ENCODE results near the gene SLC25A6.
A peak's percentile ranks its signal among the peaks of the same experiment; 100 is the strongest.
"Not testable (repeated sequence)": the region's sequence is repeated elsewhere in the genome, so short reads cannot be mapped to it uniquely, and the experiment has no call there.

SLC25A6 gene

DNA sequence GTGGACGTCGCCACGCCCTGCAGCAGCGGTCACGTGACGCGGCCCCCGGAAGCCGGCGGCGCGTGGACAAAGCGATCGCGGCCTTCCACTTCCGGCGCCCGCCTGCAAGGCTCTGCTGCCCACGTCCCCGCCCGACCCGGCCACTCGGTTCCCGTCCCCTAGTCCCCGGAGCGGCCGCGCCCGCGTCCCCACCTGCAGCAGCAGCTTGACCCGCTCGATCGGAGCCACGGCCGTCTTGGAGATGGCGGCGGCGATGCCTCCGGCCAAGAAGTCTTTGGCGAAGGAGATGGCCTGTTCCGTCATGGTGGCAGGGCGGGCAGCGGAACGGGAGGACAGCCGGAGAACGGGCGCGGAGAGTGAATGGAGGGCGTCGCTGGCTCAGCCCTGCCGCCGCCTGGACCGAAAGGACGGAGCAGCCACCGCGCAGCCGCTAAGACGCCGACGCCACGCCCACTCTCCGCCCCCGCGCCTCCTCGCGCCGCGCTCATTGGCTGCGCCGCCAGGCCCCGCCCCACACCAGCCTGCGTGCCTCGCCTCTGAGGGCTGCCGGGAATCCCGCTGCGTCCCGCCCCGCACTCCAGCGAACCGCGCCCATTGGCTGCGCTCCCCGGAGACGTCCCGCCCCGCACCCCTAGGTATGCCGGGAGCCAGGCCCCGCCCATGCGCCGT lies at the start of gene SLC25A6:
TSS of gene SLC25A6 (minus strand) at position 407 of the 669 bp plus-strand sequence. CDS start at position 303, 104 bp downstream.
- peak; percentile 99 for DNase-seq

- no peak for DNase-seq
Measured at GRCh38 chrX:1440506-1440905, 48.6 kb upstream of the SLC25A6 start.

GRCh38 chrX:1435241-1435895 lies 43.5 kb upstream of the SLC25A6 start:
- DNase-seq: no peak

DNA sequence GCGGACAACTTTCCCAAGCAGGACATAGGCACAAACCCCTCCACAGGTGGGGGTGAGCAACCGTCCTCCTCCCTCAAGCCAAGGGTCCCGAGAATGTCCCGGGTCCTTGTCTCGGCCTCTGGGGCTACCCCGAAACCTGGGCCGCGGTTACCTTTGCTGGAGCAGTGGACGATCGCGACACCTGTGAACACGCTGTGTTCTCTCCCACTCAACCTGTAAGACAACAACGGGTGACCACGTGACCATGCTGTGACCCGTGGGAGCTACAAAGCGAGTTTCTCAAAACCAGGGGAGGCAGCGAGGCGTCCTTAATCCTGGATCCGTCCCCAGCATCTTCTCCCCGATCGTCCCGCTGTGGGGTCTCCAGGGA lies 42.9 kb upstream of the SLC25A6 start:
- DNase-seq: no peak

DNA sequence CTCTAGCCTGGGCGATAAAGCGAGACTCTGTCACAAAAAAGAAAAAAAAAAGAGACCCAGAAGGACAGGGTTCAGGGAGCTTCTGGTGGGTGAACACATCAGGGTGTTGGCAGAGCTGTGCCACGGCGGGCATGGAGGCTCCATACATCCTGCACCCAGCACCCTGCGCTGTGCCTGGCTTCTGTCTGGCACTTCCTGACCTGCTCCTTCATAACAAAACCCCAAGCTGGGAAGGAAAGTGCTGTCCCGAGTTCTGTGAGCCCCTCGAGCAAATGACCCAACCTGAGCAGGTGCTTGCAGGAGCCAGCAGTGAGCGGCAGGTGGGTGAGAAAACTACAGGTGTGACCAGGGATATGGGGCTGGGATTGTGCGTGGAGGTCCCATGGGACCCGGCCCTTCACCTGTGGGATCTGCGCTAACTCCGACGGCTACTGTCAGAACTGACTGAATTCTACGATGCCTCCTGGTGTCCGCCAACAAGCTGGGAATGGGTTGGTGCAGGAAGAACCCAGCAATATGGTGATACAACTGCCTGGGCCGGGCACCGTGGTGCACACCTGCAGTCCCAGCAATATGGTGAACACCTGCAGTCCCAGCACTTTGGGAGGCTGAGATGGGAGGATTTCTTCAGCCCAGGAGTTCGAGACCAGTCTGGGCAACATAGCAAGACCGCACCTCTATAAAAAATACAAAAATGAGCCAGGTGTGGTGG lies 41.9 kb upstream of the SLC25A6 start:
- no peak for DNase-seq

- DNase-seq: no peak
Measured at GRCh38 chrX:1430451-1430850, 38.5 kb upstream of the SLC25A6 start.

DNA sequence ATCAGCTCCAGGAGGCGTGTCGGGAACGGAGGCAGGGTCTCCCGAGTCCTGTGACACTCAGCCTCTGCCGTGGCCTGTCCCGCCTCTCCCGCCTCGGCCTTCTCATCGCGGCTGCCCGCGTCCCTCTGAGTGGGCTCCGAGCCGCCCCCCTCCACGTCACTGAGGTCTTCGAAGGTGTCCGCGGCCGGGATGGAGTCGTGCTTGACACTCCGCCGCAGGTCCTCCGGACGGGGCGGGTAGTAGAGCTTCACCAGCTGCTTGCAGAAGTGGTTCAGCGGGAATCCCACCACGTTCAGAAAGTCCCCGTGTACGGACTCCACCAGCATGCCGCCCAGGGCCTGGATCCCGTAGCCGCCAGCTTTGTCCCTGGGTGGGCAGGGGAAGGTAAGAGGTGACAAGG lies 35.8 kb upstream of the SLC25A6 start:
- DNase-seq: no peak

GRCh38 chrX:1426321-1426720 lies 34.4 kb upstream of the SLC25A6 start:
- not testable (repeated sequence) for DNase-seq

DNA sequence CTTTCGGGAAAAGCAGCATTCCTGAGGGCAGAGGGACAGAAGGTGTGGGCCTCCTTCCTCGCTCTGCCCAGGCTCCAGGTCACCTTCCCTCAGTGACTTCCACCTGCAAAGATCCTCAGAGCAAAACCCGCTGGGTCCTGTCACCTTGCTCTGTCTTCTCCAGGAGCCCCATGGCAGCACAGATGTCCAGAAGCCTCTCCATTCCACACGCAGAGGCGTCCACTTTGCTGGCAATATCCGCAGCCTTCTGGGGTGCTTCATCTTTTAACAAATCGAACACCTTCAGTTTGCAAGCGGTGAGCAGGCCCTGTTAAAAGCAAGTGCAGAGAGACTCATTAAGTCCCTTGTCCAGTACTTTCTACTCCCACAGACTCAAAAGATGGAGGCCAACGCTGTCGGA lies 33.5 kb upstream of the SLC25A6 start:
- DNase-seq: no peak

DNA sequence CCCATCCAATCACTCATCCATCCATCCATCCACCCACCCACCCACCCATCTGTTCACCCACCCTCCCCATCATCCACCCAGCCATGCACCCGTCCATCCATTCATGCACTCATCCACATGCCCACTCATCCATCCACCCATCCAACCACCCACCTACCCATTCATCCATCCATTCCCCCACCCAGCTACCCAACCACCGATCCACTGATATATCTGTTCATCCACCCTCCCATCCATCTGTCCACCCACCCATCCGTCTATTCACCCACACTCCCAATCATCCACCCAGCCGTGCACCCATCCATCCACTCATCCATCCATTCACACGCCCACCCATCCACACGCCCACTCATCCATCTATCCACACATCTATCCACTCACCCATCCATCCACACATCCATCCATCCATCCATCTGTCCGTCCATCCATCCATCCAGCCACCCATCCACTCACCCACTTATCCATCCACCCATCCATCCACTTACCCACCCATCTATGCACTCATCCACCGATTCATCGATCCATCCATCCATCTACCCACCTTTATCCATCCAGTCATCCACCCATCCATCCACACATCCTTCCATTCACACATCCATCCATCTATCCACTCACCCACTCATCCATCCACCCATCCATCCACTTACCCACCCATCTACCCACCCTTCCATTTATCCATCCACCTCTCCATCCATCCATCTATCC lies 32.4 kb upstream of the SLC25A6 start:
- DNase-seq: no peak

GRCh38 chrX:1423215-1423614 lies 31.3 kb upstream of the SLC25A6 start:
- no peak for DNase-seq

GRCh38 chrX:1422135-1422465 lies 30.2 kb upstream of the SLC25A6 start:
- no peak for DNase-seq

- DNase-seq: no peak
Measured at GRCh38 chrX:1421433-1422134, 29.7 kb upstream of the SLC25A6 start.

DNA sequence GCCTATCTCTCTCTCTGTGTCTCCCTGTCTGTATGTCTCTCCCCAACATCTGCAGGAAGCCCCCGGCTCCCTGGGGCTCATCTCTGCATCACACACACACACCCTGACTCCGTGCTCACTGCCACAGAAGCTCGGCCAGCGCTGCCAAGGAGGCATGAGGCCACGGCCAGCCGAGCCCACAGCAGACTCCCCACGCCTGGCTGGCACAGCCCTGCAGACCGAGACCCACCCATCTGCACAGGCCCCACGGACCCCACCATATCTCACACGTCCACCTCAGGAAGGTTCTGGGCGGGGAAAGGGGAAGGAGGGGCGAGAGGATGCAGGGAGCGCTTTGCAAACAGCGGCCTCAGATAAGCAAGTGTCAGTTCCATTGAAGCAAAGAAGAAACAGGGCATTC lies 28.5 kb upstream of the SLC25A6 start:
- no peak for DNase-seq

DNA sequence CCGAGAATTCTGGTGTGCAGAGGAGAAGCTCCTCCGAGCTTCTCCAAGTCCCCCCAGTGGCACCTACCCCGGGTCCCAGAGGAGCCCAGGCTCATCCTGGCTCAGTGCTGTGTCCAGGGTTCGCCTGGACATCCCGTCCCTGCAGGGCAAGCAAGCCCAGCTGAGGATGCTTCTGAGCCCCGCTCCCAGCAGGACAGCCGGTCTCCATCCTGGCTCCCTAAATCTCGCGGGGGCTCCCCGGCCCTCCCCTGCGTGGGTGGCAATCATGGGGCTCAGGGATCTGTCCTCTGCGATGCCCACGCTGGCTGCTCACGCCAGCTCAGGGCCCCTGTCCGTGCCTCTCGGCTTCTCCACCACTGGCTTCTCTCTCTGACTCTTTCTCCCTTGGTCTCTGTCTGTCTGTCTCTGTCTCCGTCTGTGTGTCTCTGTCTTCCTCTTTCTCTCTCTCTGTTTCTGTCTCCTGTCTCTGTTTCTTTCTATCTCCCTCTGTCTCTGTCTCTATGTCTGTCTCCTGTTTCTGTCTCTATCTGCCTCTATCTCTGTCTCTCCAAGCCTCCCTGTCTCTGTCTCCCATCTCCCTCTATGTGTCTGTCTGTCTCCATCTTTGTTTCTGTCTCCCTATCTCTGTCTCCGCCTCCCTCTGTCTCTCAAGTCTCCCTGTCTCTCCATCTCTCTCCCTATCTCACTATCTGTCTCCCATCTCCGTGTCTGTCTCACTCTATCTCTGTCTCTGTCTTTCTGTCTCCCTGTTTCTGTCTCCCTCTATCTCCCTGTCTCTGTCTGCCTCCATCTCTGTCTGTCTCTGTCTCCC lies 27.8 kb upstream of the SLC25A6 start:
- DNase-seq: no peak

- DNase-seq: no peak
Measured at GRCh38 chrX:1418901-1419544, 27.1 kb upstream of the SLC25A6 start.

DNA sequence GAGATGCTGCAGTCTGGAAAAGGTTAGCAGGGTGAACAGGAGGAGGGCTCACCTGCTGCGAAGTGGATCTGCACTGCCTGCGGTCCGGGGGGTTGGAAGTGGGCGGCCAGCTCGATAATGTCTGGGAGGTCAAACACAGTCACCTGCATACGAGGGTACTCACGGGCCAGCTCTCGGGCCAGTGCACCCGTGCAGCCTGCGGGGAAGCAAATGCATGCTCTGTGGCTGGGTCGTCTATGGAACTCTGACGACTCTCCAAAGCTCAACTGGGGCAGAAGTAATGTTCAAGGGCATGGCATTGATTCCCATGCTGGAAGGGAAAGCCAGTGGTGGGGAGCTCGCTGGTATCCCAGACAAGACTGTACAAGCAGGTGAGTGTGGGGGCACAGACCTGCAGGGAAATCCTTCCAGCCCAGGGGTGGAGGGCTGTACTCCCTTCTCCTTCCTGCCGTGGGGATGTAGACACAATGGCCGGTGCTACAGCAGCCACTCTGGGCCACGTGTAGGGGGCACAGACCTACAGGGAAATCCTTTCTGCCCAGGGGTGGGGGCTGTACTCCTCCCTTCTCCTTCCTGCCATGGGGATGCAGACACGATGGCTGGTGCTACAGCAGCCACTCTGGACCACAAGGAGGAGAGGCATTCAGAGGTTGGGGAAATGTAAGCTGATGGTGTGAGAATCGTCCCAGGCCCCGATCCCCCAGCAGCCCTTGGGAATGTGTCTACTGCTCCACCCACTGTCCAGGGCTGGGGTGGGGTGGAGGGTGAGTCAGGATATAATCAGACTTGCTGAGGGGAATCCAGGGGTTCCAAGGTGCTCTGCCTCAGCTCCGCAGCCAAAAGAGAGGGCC lies 26.2 kb upstream of the SLC25A6 start:
- no peak for DNase-seq

GRCh38 chrX:1416965-1417760 lies 25.2 kb upstream of the SLC25A6 start:
- no peak for DNase-seq

DNA sequence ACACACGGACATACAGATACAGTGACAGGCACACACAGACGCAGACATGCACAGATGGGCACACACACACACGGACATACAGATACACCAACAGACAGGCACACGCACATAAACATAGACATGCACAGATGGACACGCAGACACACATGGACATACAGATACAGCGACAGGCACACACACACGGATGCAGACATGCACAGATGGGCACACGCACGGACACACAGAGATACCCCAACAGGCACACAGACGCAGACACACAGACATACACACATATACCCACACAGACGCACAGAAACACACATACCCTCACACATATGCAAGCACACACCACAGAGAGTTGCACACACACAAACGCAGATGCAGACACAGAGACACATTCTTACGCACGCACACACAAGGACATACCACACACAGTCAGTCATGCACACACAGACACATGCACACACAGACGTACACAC lies 24.4 kb upstream of the SLC25A6 start:
- no peak for DNase-seq
